Measurements from ENCODE around the gene RTN3.
"Not testable (repeated sequence)": the region's sequence is repeated elsewhere in the genome, so short reads cannot be mapped to it uniquely, and the experiment has no call there.

The RTN3 gene

GRCh38 chr11:63769714-63770455, 88.6 kb downstream of the RTN3 start:
- H3K9me3 ChIP-seq (ENCODE audit: low read length) = no peaks in the 10 kb centered on the region
- H2AFZ ChIP-seq (ENCODE audit: low read depth, low read length) = peak overlapping the region; percentile 55
- H3K27me3 ChIP-seq (ENCODE audit: insufficient read depth, low read length) = no peaks in the 10 kb centered on the region
- peak overlapping the region; percentile 97 for H3K4me3 ChIP-seq (ENCODE audit: low read length)
- H3K4me1 ChIP-seq (ENCODE audit: insufficient read depth, low read length) = peaks cover 28% of the 10 kb centered on the region
- H3K36me3 ChIP-seq (ENCODE audit: insufficient read depth, low read length) = peaks cover 10% of the 10 kb centered on the region

- H3K4me3 ChIP-seq (ENCODE audit: low read length) = no peak overlapping the region
- no peak overlapping the region for H2AFZ ChIP-seq (ENCODE audit: low read depth, low read length)
- H3K9me3 ChIP-seq (ENCODE audit: low read length) = no peaks in the 10 kb centered on the region
- peaks cover 28% of the 10 kb centered on the region for H3K4me1 ChIP-seq (ENCODE audit: insufficient read depth, low read length)
- peaks cover 3% of the 10 kb centered on the region for H3K36me3 ChIP-seq (ENCODE audit: insufficient read depth, low read length)
- no peaks in the 10 kb centered on the region for H3K27me3 ChIP-seq (ENCODE audit: insufficient read depth, low read length)
Observed at GRCh38 chr11:63770763-63771162, 89.5 kb downstream of the RTN3 start.

- H3K36me3 ChIP-seq (ENCODE audit: insufficient read depth, low read length); H2AFZ ChIP-seq (ENCODE audit: low read depth, low read length); H3K27me3 ChIP-seq (ENCODE audit: insufficient read depth, low read length); H3K9me3 ChIP-seq (ENCODE audit: low read length); H3K4me3 ChIP-seq (ENCODE audit: low read length): not testable (repeated sequence)
- H3K4me1 ChIP-seq (ENCODE audit: insufficient read depth, low read length) = peaks cover 19% of the 10 kb centered on the region
Observed at GRCh38 chr11:63771741-63772318, 90.5 kb downstream of the RTN3 start.

- Histone ChIP-seq H2AFZ (ENCODE audit: low read depth, low read length) (no peak overlapping the region), H3K9me3 (ENCODE audit: low read length) (no peaks in the 10 kb centered on the region), H3K36me3 (ENCODE audit: insufficient read depth, low read length) (no peaks in the 10 kb centered on the region), H3K4me3 (ENCODE audit: low read length) (no peak overlapping the region), H3K27me3 (ENCODE audit: insufficient read depth, low read length) (no peaks in the 10 kb centered on the region), H3K4me1 (ENCODE audit: insufficient read depth, low read length) (peaks cover 17% of the 10 kb centered on the region)
Observed at GRCh38 chr11:63775191-63775590, 93.9 kb downstream of the RTN3 start.

- no peaks in the 10 kb centered on the region for H3K27me3 ChIP-seq (ENCODE audit: insufficient read depth, low read length)
- H3K4me1 ChIP-seq (ENCODE audit: insufficient read depth, low read length) = peaks cover 10% of the 10 kb centered on the region
- H2AFZ ChIP-seq (ENCODE audit: low read depth, low read length) = no peak overlapping the region
- no peak overlapping the region for H3K4me3 ChIP-seq (ENCODE audit: low read length)
- no peaks in the 10 kb centered on the region for H3K36me3 ChIP-seq (ENCODE audit: insufficient read depth, low read length)
- no peaks in the 10 kb centered on the region for H3K9me3 ChIP-seq (ENCODE audit: low read length)
Observed at GRCh38 chr11:63779039-63779438, 97.7 kb downstream of the RTN3 start.

GRCh38 chr11:63782749-63783148, 101.4 kb downstream of the RTN3 start:
- H3K4me3 ChIP-seq (ENCODE audit: low read length) = no peak overlapping the region
- H3K9me3 ChIP-seq (ENCODE audit: low read length) = no peaks in the 10 kb centered on the region
- H3K27me3 ChIP-seq (ENCODE audit: insufficient read depth, low read length) = no peaks in the 10 kb centered on the region
- peaks cover 10% of the 10 kb centered on the region for H3K4me1 ChIP-seq (ENCODE audit: insufficient read depth, low read length)
- no peaks in the 10 kb centered on the region for H3K36me3 ChIP-seq (ENCODE audit: insufficient read depth, low read length)
- H2AFZ ChIP-seq (ENCODE audit: low read depth, low read length) = no peak overlapping the region

- H3K4me1 ChIP-seq (ENCODE audit: insufficient read depth, low read length) = peaks cover 3% of the 10 kb centered on the region
- no peak overlapping the region for H3K4me3 ChIP-seq (ENCODE audit: low read length)
- no peaks in the 10 kb centered on the region for H3K9me3 ChIP-seq (ENCODE audit: low read length)
- H2AFZ ChIP-seq (ENCODE audit: low read depth, low read length) = no peak overlapping the region
- no peaks in the 10 kb centered on the region for H3K27me3 ChIP-seq (ENCODE audit: insufficient read depth, low read length)
- H3K36me3 ChIP-seq (ENCODE audit: insufficient read depth, low read length) = no peaks in the 10 kb centered on the region
Observed at GRCh38 chr11:63783925-63784592, 102.8 kb downstream of the RTN3 start.

- Histone ChIP-seq H3K27me3 (ENCODE audit: insufficient read depth, low read length) (no peaks in the 10 kb centered on the region), H3K9me3 (ENCODE audit: low read length) (no peaks in the 10 kb centered on the region), H3K4me1 (ENCODE audit: insufficient read depth, low read length) (no peaks in the 10 kb centered on the region), H2AFZ (ENCODE audit: low read depth, low read length) (no peak overlapping the region), H3K4me3 (ENCODE audit: low read length) (no peak overlapping the region), H3K36me3 (ENCODE audit: insufficient read depth, low read length) (no peaks in the 10 kb centered on the region)
Observed at GRCh38 chr11:63785823-63786222, 104.5 kb downstream of the RTN3 start.

GRCh38 chr11:63791495-63792167, 110.3 kb downstream of the RTN3 start:
- Histone ChIP-seq H3K4me3 (ENCODE audit: low read length) (no peak overlapping the region), H3K27me3 (ENCODE audit: insufficient read depth, low read length) (no peaks in the 10 kb centered on the region), H3K4me1 (ENCODE audit: insufficient read depth, low read length) (no peaks in the 10 kb centered on the region), H3K36me3 (ENCODE audit: insufficient read depth, low read length) (no peaks in the 10 kb centered on the region), H2AFZ (ENCODE audit: low read depth, low read length) (no peak overlapping the region), H3K9me3 (ENCODE audit: low read length) (peaks cover 2% of the 10 kb centered on the region)

- no peaks in the 10 kb centered on the region for H3K27me3 ChIP-seq (ENCODE audit: insufficient read depth, low read length)
- no peak overlapping the region for H2AFZ ChIP-seq (ENCODE audit: low read depth, low read length)
- peaks cover 4% of the 10 kb centered on the region for H3K9me3 ChIP-seq (ENCODE audit: low read length)
- no peaks in the 10 kb centered on the region for H3K36me3 ChIP-seq (ENCODE audit: insufficient read depth, low read length)
- no peaks in the 10 kb centered on the region for H3K4me1 ChIP-seq (ENCODE audit: insufficient read depth, low read length)
- H3K4me3 ChIP-seq (ENCODE audit: low read length) = no peak overlapping the region
Observed at GRCh38 chr11:63793161-63793560, 111.9 kb downstream of the RTN3 start.

GRCh38 chr11:63795066-63795465, 113.8 kb downstream of the RTN3 start:
- peaks cover 4% of the 10 kb centered on the region for H3K9me3 ChIP-seq (ENCODE audit: low read length)
- H3K27me3 ChIP-seq (ENCODE audit: insufficient read depth, low read length) = no peaks in the 10 kb centered on the region
- no peak overlapping the region for H3K4me3 ChIP-seq (ENCODE audit: low read length)
- no peaks in the 10 kb centered on the region for H3K4me1 ChIP-seq (ENCODE audit: insufficient read depth, low read length)
- H3K36me3 ChIP-seq (ENCODE audit: insufficient read depth, low read length) = no peaks in the 10 kb centered on the region
- no peak overlapping the region for H2AFZ ChIP-seq (ENCODE audit: low read depth, low read length)

- no peak overlapping the region for H3K4me3 ChIP-seq (ENCODE audit: low read length)
Observed at GRCh38 chr11:63800921-63801320, 119.6 kb downstream of the RTN3 start.

More at GRCh38 chr11:63800921-63801320, 119.6 kb downstream of the RTN3 start:
- Histone ChIP-seq H3K9me3 (ENCODE audit: low read length) (peaks cover 4% of the 10 kb centered on the region), H2AFZ (ENCODE audit: low read depth, low read length) (no peak overlapping the region), H3K27me3 (ENCODE audit: insufficient read depth, low read length) (no peaks in the 10 kb centered on the region), H3K4me1 (ENCODE audit: insufficient read depth, low read length) (no peaks in the 10 kb centered on the region), H3K36me3 (ENCODE audit: insufficient read depth, low read length) (no peaks in the 10 kb centered on the region)

Data from neuron (in vitro differentiated cells).